Muscle of leg (tissue), 11 donors: ENCODE data around the gene INF2. TPM values are rescaled to one million over a fixed set of nuclear protein-coding genes. Genes with fewer than 3 reads are reported as not detected.
A peak's percentile ranks its signal among the peaks of the same experiment; 100 is the strongest.
"Not testable (repeated sequence)": the region's sequence is repeated elsewhere in the genome, so short reads cannot be mapped to it uniquely, and the experiment has no call there.

ENCODE experiments used
- DNase-seq: peaks from one replicate; pipeline ENCODE4 v3.0.0; 2013
- H3K27ac ChIP-seq: one replicate; pipeline ENCODE4 v1.5.1; 2013; ENCODE audit warnings: mild to moderate bottlenecking, low read length, control low read depth
- H3K27me3 ChIP-seq: one replicate; pipeline ENCODE4 v1.6.1; 2013; ENCODE audit warnings: low read length; ENCODE audit not compliant: control insufficient read depth, insufficient read depth
- H3K36me3 ChIP-seq: one replicate; pipeline ENCODE4 v1.6.1; 2013; ENCODE audit warnings: low read length; ENCODE audit not compliant: control insufficient read depth, insufficient read depth
- H3K4me1 ChIP-seq: one replicate; pipeline ENCODE4 v1.6.1; 2013; ENCODE audit warnings: low read length; ENCODE audit not compliant: control insufficient read depth, insufficient read depth
- H3K4me3 ChIP-seq: one replicate; pipeline ENCODE4 v1.5.1; 2013; ENCODE audit warnings: low read length, control low read depth
- H3K9me3 ChIP-seq: replicated peaks from 2 replicates; pipeline ENCODE4 v1.6.1; 2013; ENCODE audit warnings: low read depth, low read length; ENCODE audit not compliant: control insufficient read depth
- WGBS: methylation state at CpG from one replicate; pipeline ENCODE4 v1.1.5; 2013; ENCODE audit warnings: missing lambda C conversion rate; ENCODE audit not compliant: insufficient coverage; 5-methylcytosine and 5-hydroxymethylcytosine counted together
- polyA plus RNA-seq, 8 donors: library from polyadenylated mRNA; unstranded; fragments of 120-200 nt; gene quantifications; one replicate each; pipeline versions ENCODE4 v1.2.1 to v1.2.3, GENCODE V29; 2013; ENCODE audit warnings: inconsistent platforms in 1 of 8, low replicate concordance in 1 of 8; ENCODE audit not compliant: insufficient read length in 8 of 8, insufficient read depth in 1 of 8
- total RNA-seq: library from RNA; stranded (reverse); fragments of 120-200 nt; gene quantifications from one replicate; pipeline ENCODE4 v1.2.4, GENCODE V29; 2013

INF2 gene
- total and polyA plus RNA-seq, 9 donors: 31.1 to 63.8 (median 48.5) TPM

DNA sequence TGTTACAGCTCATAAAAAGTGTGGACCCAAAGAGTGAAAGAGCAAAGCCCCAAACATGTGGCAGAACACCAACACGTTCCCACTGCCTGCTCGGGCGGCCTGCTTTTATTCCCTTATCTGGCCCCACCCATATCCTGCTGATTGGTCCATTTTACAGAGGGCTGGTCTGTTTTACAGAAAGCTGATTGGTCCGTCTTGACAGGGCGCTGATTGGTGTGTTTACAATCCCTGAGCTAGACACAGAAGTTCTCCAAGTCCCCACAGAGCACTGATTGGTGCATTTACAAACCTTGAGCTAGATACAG is 61.3 kb downstream of the INF2 start:
- H3K27me3 ChIP-seq, H3K4me3 ChIP-seq, H3K9me3 ChIP-seq, H3K27ac ChIP-seq, DNase-seq: not testable (repeated sequence)
- Histone ChIP-seq H3K4me1 (peaks cover 57% of the 10 kb centered on the region), H3K36me3 (peaks cover 10% of the 10 kb centered on the region)
- WGBS: 83% methylated on average over 3 of the region's 5 CpGs

DNA sequence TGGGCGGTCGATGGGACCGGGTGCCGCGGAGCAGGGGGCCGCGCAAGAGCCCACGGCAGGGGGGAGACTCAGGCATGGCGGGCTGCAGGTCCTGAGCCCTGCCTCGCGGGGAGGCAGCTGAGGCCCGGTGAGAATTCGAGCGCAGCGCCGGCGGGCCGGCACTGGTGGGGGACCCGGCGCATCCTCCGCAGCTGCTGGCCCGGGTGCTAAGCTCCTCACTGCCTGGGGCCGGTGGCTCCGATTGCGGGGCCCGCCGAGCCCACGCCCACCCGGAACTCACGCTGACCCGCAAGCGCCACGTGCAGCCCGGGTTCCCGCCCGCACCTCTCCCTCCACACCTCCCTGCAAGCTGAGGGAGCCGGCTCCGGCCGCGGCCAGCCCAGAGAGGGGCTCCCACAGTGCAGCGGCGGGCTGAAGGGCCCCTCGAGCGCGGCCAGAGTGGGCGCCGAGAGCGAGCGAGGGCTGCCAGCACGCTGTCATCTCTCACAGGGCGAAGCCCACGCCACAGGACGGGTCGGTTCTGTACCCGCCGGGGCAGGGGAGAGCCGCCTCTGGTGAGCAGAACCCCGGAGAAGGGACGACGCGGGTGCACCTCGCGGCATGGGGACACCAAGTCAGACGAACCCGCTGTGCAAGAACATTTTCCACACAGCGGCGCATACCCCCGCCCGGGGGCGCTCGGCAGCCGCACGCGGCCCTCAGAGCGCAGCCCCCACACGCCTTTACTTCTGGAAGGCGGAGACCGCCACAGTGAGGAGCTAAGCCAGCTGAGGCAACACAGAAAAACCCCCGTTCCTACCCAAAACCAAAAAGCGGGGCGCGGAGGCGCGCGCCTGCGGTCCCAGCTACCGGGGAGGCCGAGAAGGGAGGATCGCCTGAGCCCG is 62.4 kb downstream of the INF2 start:
- Histone ChIP-seq H3K27me3 (no peaks in the 10 kb centered on the region), H3K27ac (peak overlapping the region; percentile 94), H3K4me1 (peaks cover 59% of the 10 kb centered on the region), H3K36me3 (peaks cover 21% of the 10 kb centered on the region), H3K9me3 (no peaks in the 10 kb centered on the region), H3K4me3 (peak overlapping the region; percentile 94)
- peak; percentile 33 for DNase-seq
- WGBS: 88% methylated on average over 75 of the region's 90 CpGs

DNA sequence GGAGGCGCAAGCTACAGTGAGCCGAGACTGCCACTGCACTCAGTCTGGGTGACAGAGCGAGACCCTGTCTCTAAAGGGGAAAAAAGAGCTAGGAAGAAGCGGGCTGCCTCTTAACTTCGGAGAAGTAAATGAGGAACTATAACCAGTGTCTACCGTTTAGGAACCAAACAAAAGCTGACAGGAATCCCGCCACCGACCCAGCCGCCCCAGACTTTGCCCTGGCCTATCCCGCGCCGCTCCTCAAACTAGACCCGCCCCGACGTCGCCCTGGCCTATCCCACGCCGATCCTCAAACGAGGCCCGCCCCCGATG is 63.0 kb downstream of the INF2 start:
- Histone ChIP-seq H3K27ac (peak overlapping the region; percentile 94), H3K36me3 (peaks cover 27% of the 10 kb centered on the region), H3K4me3 (peak overlapping the region; percentile 94), H3K27me3 (no peaks in the 10 kb centered on the region), H3K9me3 (no peaks in the 10 kb centered on the region), H3K4me1 (peaks cover 55% of the 10 kb centered on the region)
- WGBS: 5% methylated on average over 21 of the region's 21 CpGs
- DNase-seq: no peak

GRCh38 chr14:104752735-104753527 is 63.5 kb downstream of the INF2 start, which contains the start of gene SIVA1:
SIVA1 (plus strand) TSS chr14:104753147; CDS start chr14:104753202, 55 bp downstream.
- Histone ChIP-seq H3K4me3 (peak within 1 kb of the TSS; percentile 94), H3K36me3 (peaks cover 33% of the 10 kb centered on the region), H3K9me3 (no peaks in the 10 kb centered on the region), H3K27ac (peak within 1 kb of the TSS; percentile 94), H3K27me3 (no peaks in the 10 kb centered on the region), H3K4me1 (peaks cover 52% of the 10 kb centered on the region)
- under 1% methylated on average over 95 of the region's 95 CpGs for WGBS
- peak; percentile 100 for DNase-seq

DNA sequence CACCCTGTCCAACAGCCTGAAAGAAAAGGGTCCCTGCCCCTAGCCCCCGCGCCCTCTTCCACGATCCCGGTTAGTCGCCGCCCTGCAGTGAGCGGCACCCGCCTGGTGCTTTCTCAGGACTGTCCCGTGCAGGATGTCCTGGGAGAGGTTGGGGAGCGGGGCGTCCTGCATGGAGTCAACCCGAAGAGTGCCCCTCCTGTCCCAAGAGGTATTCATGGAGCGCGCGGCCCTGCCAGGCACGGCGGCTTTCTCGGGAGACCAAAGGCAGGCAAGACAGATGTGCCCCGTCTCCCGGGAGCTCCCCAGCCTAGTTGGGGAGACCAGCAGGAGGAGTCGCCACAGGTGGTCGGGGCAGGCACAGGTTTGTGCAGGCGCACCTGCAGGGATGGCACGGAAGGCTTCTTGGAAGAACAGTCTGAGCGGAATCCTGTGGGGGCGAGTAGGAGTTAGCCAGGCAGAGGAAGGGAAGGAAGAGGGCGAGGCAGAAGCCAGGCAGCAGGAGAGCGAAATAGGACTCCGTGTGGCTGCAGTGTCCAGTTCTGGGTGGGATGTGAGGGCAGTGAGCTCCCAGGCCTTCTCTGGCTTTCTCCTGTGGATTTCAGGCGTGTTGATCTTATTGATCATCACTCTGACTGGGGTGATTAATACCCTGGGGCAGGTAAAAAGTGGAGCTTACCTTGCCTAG is 64.3 kb downstream of the INF2 start:
- Histone ChIP-seq H3K4me3 (peak overlapping the region; percentile 94), H3K27me3 (no peaks in the 10 kb centered on the region), H3K4me1 (peaks cover 45% of the 10 kb centered on the region), H3K27ac (peak overlapping the region; percentile 76), H3K9me3 (no peaks in the 10 kb centered on the region), H3K36me3 (peaks cover 39% of the 10 kb centered on the region)
- no peak for DNase-seq
- WGBS: 1% methylated on average over 30 of the region's 30 CpGs

DNA sequence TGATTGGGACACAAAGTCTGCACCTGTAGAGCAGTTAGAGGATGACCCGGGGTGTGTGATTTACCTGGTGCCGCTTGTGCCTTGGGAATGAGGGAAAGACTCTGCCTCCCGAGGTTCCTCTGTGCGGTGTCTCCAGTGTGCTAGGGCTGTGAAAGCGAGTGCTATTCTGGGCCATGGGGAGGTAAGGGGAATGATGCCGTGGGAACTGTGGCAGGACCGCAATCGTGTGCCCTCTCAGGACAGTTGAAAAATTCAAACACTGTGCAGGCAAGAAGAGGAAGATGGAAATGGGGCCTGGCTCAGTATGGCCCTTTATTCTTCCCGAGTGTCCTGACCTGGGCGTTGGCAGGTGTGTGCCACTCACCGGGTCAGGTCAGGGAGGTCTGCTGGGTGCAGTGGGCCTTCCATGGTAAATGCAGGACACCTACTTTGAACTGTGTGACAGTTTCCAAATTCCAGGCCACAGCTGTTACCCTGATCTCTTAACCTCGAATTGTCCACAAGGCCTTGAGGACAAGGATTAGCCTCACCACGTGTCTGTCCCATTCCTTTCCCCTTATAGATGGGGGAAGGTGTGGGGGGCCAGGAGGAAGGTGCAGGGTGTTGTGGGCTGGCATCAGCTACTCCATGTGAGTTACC is 64.9 kb downstream of the INF2 start:
- Histone ChIP-seq H3K36me3 (peaks cover 45% of the 10 kb centered on the region), H3K27ac (peak overlapping the region; percentile 76), H3K27me3 (no peaks in the 10 kb centered on the region), H3K9me3 (no peaks in the 10 kb centered on the region), H3K4me1 (peaks cover 38% of the 10 kb centered on the region), H3K4me3 (peak overlapping the region; percentile 94)
- peak; percentile 35 for DNase-seq
- WGBS: 69% methylated on average over 11 of the region's 13 CpGs

- Histone ChIP-seq H3K27me3 (no peaks in the 10 kb centered on the region), H3K27ac (no peak overlapping the region), H3K4me3 (no peak overlapping the region), H3K36me3 (peaks cover 55% of the 10 kb centered on the region), H3K9me3 (no peaks in the 10 kb centered on the region), H3K4me1 (peaks cover 30% of the 10 kb centered on the region)
- 92% methylated on average over 11 of the region's 11 CpGs for WGBS
- DNase-seq: no peak
Observed at GRCh38 chr14:104755621-104756020, 66.2 kb downstream of the INF2 start.

- H3K9me3 ChIP-seq: no peaks in the 10 kb centered on the region
- H3K4me1 ChIP-seq: peaks cover 30% of the 10 kb centered on the region
- no peak overlapping the region for H3K4me3 ChIP-seq
- 81% methylated on average over 21 of the region's 27 CpGs for WGBS
- peaks cover 64% of the 10 kb centered on the region for H3K36me3 ChIP-seq
- no peak for DNase-seq
- H3K27ac ChIP-seq: no peak overlapping the region
- no peaks in the 10 kb centered on the region for H3K27me3 ChIP-seq
Observed at GRCh38 chr14:104756477-104757237, 67.2 kb downstream of the INF2 start.

DNA sequence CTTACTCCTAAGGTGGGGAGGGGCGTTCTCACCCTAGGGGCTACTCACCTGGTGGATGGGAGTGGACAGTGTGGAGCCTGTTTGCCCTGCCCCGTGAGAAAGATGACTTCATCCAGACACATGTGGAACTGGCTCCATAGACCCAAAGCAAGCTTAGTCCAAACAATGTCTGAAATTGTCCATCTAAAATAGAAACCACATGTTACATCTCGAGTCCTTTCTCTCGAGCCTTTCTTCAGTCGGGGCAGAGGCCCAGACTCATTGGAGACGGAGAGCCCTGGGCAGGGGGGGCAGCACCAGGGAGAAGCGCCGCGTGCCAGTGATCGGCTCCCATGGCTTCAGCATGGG is 67.8 kb downstream of the INF2 start:
- Histone ChIP-seq H3K36me3 (peaks cover 64% of the 10 kb centered on the region), H3K4me1 (peaks cover 26% of the 10 kb centered on the region), H3K27ac (no peak overlapping the region), H3K27me3 (no peaks in the 10 kb centered on the region), H3K9me3 (no peaks in the 10 kb centered on the region), H3K4me3 (no peak overlapping the region)
- DNase-seq: no peak
- 85% methylated on average over 8 of the region's 10 CpGs for WGBS
